ENCODE data around the gene PAM16. TPM values are rescaled to one million over a fixed set of nuclear protein-coding genes. Genes with fewer than 3 reads are reported as not detected.

The PAM16 gene
- total RNA-seq, 3 donors from 2014 or later (not counting 1 experiment from before 2014, with no cell fraction given), result 29.4 to 42.7 (median 39.0) TPM

DNA sequence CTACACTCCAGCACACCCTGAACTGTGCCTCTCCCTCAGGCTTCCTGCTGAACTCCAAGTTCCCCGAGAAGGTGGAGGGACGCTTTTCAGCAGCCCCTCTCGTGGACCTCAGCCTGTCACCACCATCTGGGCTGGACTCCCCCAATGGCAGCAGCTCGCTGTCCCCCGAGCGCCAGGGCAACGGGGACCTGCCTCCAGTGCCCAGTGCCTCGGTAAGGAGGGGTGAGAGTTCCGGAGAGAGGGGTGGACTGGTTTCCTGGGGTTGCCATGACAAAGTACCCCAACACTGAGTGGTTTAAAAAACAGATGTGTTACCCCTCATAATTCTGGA lies 17.8 kb downstream of the PAM16 start:
- peaks cover 0 to 2% of the 10 kb centered on the region in 2 donors for H3K27me3 Mint-ChIP-seq (ENCODE audit: low read depth in 2 of 2)
- no peaks in the 10 kb centered on the region for H3K9me3 Mint-ChIP-seq
- WGBS (ENCODE audit: insufficient coverage), result 53% methylated on average over 9 of the region's 9 CpGs
- H3K27ac Mint-ChIP-seq, result no peak overlapping the region
- H3K36me3 ChIP-seq (ENCODE audit: control insufficient read depth, insufficient read depth, low read length), result no peaks in the 10 kb centered on the region
- peaks cover 0 to 2% of the 10 kb centered on the region in 2 donors for H3K4me1 Mint-ChIP-seq
- DNase-seq (no peak), ATAC-seq (no peak)
- H3K9me3 ChIP-seq (ENCODE audit: control insufficient read depth, insufficient read depth, low read length), result no peaks in the 10 kb centered on the region
- H3K27me3 ChIP-seq (ENCODE audit: control insufficient read depth, insufficient read depth, low read length), result peaks cover 4% of the 10 kb centered on the region
- no peaks in the 10 kb centered on the region for H3K36me3 Mint-ChIP-seq
- no peak overlapping the region for H3K4me3 ChIP-seq (ENCODE audit: low read length)
- TF ChIP-seq, protein P1, sequence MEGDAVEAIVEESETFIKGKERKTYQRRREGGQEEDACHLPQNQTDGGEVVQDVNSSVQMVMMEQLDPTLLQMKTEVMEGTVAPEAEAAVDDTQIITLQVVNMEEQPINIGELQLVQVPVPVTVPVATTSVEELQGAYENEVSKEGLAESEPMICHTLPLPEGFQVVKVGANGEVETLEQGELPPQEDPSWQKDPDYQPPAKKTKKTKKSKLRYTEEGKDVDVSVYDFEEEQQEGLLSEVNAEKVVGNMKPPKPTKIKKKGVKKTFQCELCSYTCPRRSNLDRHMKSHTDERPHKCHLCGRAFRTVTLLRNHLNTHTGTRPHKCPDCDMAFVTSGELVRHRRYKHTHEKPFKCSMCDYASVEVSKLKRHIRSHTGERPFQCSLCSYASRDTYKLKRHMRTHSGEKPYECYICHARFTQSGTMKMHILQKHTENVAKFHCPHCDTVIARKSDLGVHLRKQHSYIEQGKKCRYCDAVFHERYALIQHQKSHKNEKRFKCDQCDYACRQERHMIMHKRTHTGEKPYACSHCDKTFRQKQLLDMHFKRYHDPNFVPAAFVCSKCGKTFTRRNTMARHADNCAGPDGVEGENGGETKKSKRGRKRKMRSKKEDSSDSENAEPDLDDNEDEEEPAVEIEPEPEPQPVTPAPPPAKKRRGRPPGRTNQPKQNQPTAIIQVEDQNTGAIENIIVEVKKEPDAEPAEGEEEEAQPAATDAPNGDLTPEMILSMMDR (IDR thresholded peaks at IDR 0.05), result no peak
- peaks cover 7% of the 10 kb centered on the region for H3K4me1 ChIP-seq (ENCODE audit: control insufficient read depth, insufficient read depth, low read length)
- no peak overlapping the region for H3K4me3 Mint-ChIP-seq
- intact Hi-C loops (cut with micrococcal nuclease), result no loop called here
- H3K27ac ChIP-seq (ENCODE audit: low read length), result no peak overlapping the region

DNA sequence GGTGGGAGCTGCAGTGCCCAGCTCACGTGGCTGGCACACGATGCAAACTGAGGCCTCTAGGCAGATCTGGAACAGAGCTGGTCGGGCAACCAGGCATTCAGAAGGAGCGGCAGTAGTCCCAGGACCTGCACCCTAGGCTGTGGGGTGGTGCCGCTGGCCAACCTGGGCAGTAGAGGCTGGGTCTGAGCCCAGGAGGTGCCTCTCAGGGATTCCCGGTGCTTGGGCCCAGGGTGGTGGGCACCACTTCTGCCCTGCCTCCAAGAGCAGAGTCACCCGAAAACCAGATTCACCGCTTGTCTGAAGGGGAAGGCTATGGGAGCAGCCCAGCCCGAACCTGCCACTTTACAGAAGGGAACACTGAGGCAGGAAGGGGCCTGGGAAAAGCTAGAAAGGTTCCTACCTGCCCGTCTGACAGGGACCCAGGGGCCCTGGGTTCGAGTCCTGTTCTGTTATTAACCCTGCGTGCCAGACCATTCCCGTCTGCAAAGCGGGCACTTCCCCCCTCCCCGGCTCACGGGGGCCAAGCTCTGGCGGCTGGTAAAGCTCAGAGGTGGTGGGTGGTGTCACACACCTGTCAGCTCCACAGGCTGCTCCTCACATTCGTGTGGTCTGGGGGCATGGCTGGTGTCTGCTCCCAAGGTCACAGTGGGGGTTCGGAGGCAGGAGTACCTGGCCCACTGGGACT lies 18.4 kb downstream of the PAM16 start:
- Mint-ChIP-seq H3K36me3 (no peaks in the 10 kb centered on the region), H3K27ac (no peak overlapping the region), H3K27me3 (ENCODE audit: low read depth in 2 of 2) (peaks cover 0 to 4% of the 10 kb centered on the region in 2 donors), H3K9me3 (no peaks in the 10 kb centered on the region), H3K4me1 (peaks cover 0 to 5% of the 10 kb centered on the region in 2 donors), H3K4me3 (no peak overlapping the region)
- 81% methylated on average over 19 of the region's 19 CpGs for WGBS (ENCODE audit: insufficient coverage)
- Histone ChIP-seq H3K4me3 (ENCODE audit: low read length) (no peak overlapping the region), H3K36me3 (ENCODE audit: control insufficient read depth, insufficient read depth, low read length) (no peaks in the 10 kb centered on the region), H3K9me3 (ENCODE audit: control insufficient read depth, insufficient read depth, low read length) (no peaks in the 10 kb centered on the region), H3K27me3 (ENCODE audit: control insufficient read depth, insufficient read depth, low read length) (peaks cover 7% of the 10 kb centered on the region), H3K27ac (ENCODE audit: low read length) (no peak overlapping the region), H3K4me1 (ENCODE audit: control insufficient read depth, insufficient read depth, low read length) (peaks cover 12% of the 10 kb centered on the region)
- no peak for DNase-seq
- no peak for ATAC-seq
- intact Hi-C loops (cut with micrococcal nuclease), result no loop called here
- TF ChIP-seq, protein P1 (IDR thresholded peaks at IDR 0.05), result no peak

DNA sequence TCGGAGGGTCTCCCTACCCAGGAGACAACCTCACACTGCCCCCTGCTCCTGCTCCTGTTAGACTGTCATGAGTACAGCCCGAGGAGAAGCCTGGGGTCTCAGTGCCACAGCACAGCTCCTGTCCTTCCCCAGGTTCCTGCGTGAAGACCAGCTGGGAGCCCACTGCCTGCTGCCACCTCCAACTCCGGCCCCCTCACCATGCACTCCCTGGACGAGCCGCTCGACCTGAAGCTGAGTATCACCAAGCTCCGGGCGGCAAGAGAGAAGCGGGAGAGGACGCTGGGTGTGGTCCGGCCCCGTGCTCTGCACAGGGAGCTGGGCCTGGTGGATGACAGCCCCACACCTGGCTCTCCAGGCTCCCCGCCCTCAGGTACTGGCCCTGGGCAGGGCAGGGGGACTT lies 19.0 kb downstream of the PAM16 start:
- H3K9me3 Mint-ChIP-seq, result no peaks in the 10 kb centered on the region
- peaks cover 8% of the 10 kb centered on the region for H3K27me3 ChIP-seq (ENCODE audit: control insufficient read depth, insufficient read depth, low read length)
- H3K36me3 Mint-ChIP-seq, result no peaks in the 10 kb centered on the region
- H3K4me3 Mint-ChIP-seq, result no peak overlapping the region
- H3K27ac ChIP-seq (ENCODE audit: low read length), result no peak overlapping the region
- WGBS (ENCODE audit: insufficient coverage), result 90% methylated on average over 14 of the region's 14 CpGs
- H3K4me3 ChIP-seq (ENCODE audit: low read length), result no peak overlapping the region
- H3K27me3 Mint-ChIP-seq (ENCODE audit: low read depth in 2 of 2), result peaks cover 0 to 4% of the 10 kb centered on the region in 2 donors
- no peaks in the 10 kb centered on the region for H3K36me3 ChIP-seq (ENCODE audit: control insufficient read depth, insufficient read depth, low read length)
- peaks cover 0 to 5% of the 10 kb centered on the region in 2 donors for H3K4me1 Mint-ChIP-seq
- no peak overlapping the region for H3K27ac Mint-ChIP-seq
- DNase-seq (no peak), ATAC-seq (no peak)
- intact Hi-C loops (cut with micrococcal nuclease), result no loop called here
- H3K4me1 ChIP-seq (ENCODE audit: control insufficient read depth, insufficient read depth, low read length), result peaks cover 16% of the 10 kb centered on the region
- H3K9me3 ChIP-seq (ENCODE audit: control insufficient read depth, insufficient read depth, low read length), result no peaks in the 10 kb centered on the region
- TF ChIP-seq, protein P1 (IDR thresholded peaks at IDR 0.05), result no peak
